Spleen (tissue), 11 donors: ENCODE results near the gene PIGH. TPM values are rescaled to one million over a fixed set of nuclear protein-coding genes. Genes with fewer than 3 reads are reported as not detected.
"Not testable (repeated sequence)": the region's sequence is repeated elsewhere in the genome, so short reads cannot be mapped to it uniquely, and the experiment has no call there.

Experiments
- DNase-seq: peaks from one replicate; pipeline ENCODE4 v3.0.0-alpha.2; 2020
- H3K27ac ChIP-seq, 8 donors: fragments of 200-600 bp; sonication (generic) in 7 of 8; 1 replicate in 4 of 8; 2 replicates in 4 of 8; pipeline versions ENCODE4 v1.5.0 to v1.8.0; 2016 to 2021; ENCODE audit warnings: inconsistent platforms in 4 of 8, mild to moderate bottlenecking in 4 of 8, moderate library complexity in 1 of 8
- H3K27me3 ChIP-seq, 7 donors: fragments of 200-600 bp; sonication (generic) in 6 of 7; replicated peaks in 1 of 7; 1 replicate in 4 of 7; 2 replicates in 3 of 7; pipeline versions ENCODE4 v1.5.0 to v1.8.0; 2016 to 2021; ENCODE audit warnings: inconsistent platforms in 3 of 7, mild to moderate bottlenecking in 1 of 7
- H3K36me3 ChIP-seq, 6 donors: fragments of 200-600 bp; sonication (generic) in 5 of 6; 1 replicate in 4 of 6; 2 replicates in 2 of 6; pipeline versions ENCODE4 v1.5.0 to v1.8.0; 2016 to 2021; ENCODE audit warnings: inconsistent platforms in 2 of 6
- H3K4me1 ChIP-seq, 6 donors: fragments of 200-600 bp; sonication (generic) in 5 of 6; 1 replicate in 3 of 6; 2 replicates in 3 of 6; pipeline versions ENCODE4 v1.5.0 to v1.8.0; 2016 to 2021; ENCODE audit warnings: inconsistent platforms in 3 of 6
- H3K4me3 ChIP-seq, 8 donors: fragments of 200-600 bp; sonication (generic) in 7 of 8; 1 replicate in 4 of 8; 2 replicates in 4 of 8; pipeline versions ENCODE4 v1.5.0 to v1.8.0; 2016 to 2021; ENCODE audit warnings: inconsistent platforms in 4 of 8, mild to moderate bottlenecking in 4 of 8, moderate library complexity in 2 of 8
- H3K9me3 ChIP-seq, 8 donors: fragments of 200-600 bp; sonication (generic) in 7 of 8; 1 replicate in 4 of 8; 2 replicates in 4 of 8; pipeline versions ENCODE4 v1.5.0 to v1.8.0; 2016 to 2021; ENCODE audit warnings: inconsistent platforms in 4 of 8
- CTCF ChIP-seq, 11 experiments: fragments of 200-600 bp in 7 of 11; fragments of 450-650 bp in 4 of 11; sonication (generic) in 4 of 11; IDR thresholded peaks in 8 of 11; conservative IDR thresholded peaks in 3 of 11; 1 replicate in 7 of 11; 2 replicates in 4 of 11; pipeline versions ENCODE4 v1.4.0 to v1.8.0; 2016 to 2021; ENCODE audit warnings: antibody characterized with exemption in 11 of 11, inconsistent platforms in 4 of 11, mild to moderate bottlenecking in 1 of 11
- POLR2A ChIP-seq, 3 donors: fragments of 450-650 bp; IDR thresholded peaks; one replicate each; pipeline ENCODE4 v1.5.1; 2017; ENCODE audit warnings: antibody characterized with exemption in 3 of 3, mild to moderate bottlenecking in 1 of 3
- POLR2AphosphoS5 ChIP-seq, 3 donors: sonication (generic); formaldehyde crosslinking; IDR thresholded peaks; one replicate each; pipeline ENCODE4 v1.5.1; 2017; ENCODE audit warnings: antibody characterized with exemption in 3 of 3
- WGBS, 5 donors: extraction: QIAGEN DNeasy Blood & Tissue Kit in 3 of 5; methylation state at CpG; one replicate each; pipeline versions ENCODE4 v1.1.5 to v1.1.7; 2013 to 2018; 5-methylcytosine and 5-hydroxymethylcytosine counted together
- intact Hi-C: fragments of 100-400 bp; cut with DNase I; formaldehyde crosslinking; loops from one replicate; pipeline ENCODE4 v1.15.0; 2023; ENCODE audit warnings: low total_unique reads
- polyA plus RNA-seq, 3 donors: library from polyadenylated mRNA; stranded (reverse); fragments of 200-250 nt; gene quantifications; one replicate each; pipeline ENCODE4 v1.2.1, GENCODE V29; 2013
- total RNA-seq, 7 donors: library from RNA; depleted of rRNA in 3 of 7; stranded (reverse); fragments of >200 nt in 3 of 7; fragmentation: NEBNext Ultra II Directional in 4 of 7; extraction: Animal tissue kit (Norgen Biotek cat#: 25700) in 4 of 7; gene quantifications; one replicate each; pipeline versions ENCODE4 v1.1.0 to v1.2.1, GENCODE V29; 2016 to 2021
- donor health status: healthy with polysubstance abuse.
- donor health status: DM: no; HTN: no; CAD: no; lungs with moderate emphysema.
- donor health status: DM: no; HTN: no; CAD: no.
- donor health status: Bipolar disorder and iron deficiency.
- donor health status: healthy.
- donor health status: DM: no; HTN: no; CAD: no.
- donor health status: DM: yes; HTN: yes; CAD: no.

The PIGH gene
- total and polyA plus RNA-seq, 10 donors, result 16.3 to 43.1 (median 24.1) TPM

- no peaks in the 10 kb centered on the region for H3K36me3 ChIP-seq
- H3K27ac ChIP-seq, result no peak overlapping the region
- TF ChIP-seq POLR2A (IDR thresholded peaks at IDR 0.05) (no peak), POLR2AphosphoS5 (IDR thresholded peaks at IDR 0.05) (no peak), CTCF (IDR thresholded peaks at IDR 0.05 in 8 of 11, conservative IDR thresholded peaks at IDR 0.05 in 3 of 11) (no peak)
- H3K9me3 ChIP-seq, result no peaks in the 10 kb centered on the region
- no peak overlapping the region for H3K4me3 ChIP-seq
- DNase-seq, result no peak
- H3K27me3 ChIP-seq, result no peaks in the 10 kb centered on the region
- no peaks in the 10 kb centered on the region for H3K4me1 ChIP-seq
- WGBS, 5 donors, result 76 to 89% (median 84%) methylated on average over 10 of the region's 10 CpGs
- intact Hi-C loops, result no loop called here
Measured at GRCh38 chr14:67609642-67610310, 9.7 kb upstream of the PIGH start.

- Histone ChIP-seq H3K4me3 (no peak overlapping the region), H3K27me3 (no peaks in the 10 kb centered on the region), H3K36me3 (no peaks in the 10 kb centered on the region), H3K9me3 (no peaks in the 10 kb centered on the region), H3K4me1 (peaks cover 0 to 10% (median 7%) of the 10 kb centered on the region in 6 donors), H3K27ac (no peak overlapping the region)
- intact Hi-C loops, result no loop called here
- DNase-seq, result no peak
- 89 to 96% (median 94%) methylated on average over 5 of the region's 5 CpGs for WGBS, 5 donors
- TF ChIP-seq POLR2AphosphoS5 (IDR thresholded peaks at IDR 0.05) (no peak), POLR2A (IDR thresholded peaks at IDR 0.05) (no peak), CTCF (IDR thresholded peaks at IDR 0.05 in 8 of 11, conservative IDR thresholded peaks at IDR 0.05 in 3 of 11) (no peak)
Measured at GRCh38 chr14:67607646-67608045, 7.6 kb upstream of the PIGH start.

- Histone ChIP-seq H3K36me3 (no peaks in the 10 kb centered on the region), H3K27me3 (no peaks in the 10 kb centered on the region), H3K4me3 (no peak overlapping the region), H3K4me1 (peaks cover 4 to 41% (median 28%) of the 10 kb centered on the region in 6 donors), H3K27ac (peak overlapping the region in 5 of 8 donors; percentile 7 to 70 (median 52)), H3K9me3 (no peaks in the 10 kb centered on the region)
- DNase-seq, result no peak
- 41 to 55% (median 48%) methylated on average over 5 of the region's 5 CpGs for WGBS, 5 donors
- intact Hi-C loops, result no loop called here
- TF ChIP-seq POLR2A (IDR thresholded peaks at IDR 0.05), result no peak
- no peak for TF ChIP-seq POLR2AphosphoS5 (IDR thresholded peaks at IDR 0.05)
- no peak for TF ChIP-seq CTCF (IDR thresholded peaks at IDR 0.05 in 8 of 11, conservative IDR thresholded peaks at IDR 0.05 in 3 of 11)
Measured at GRCh38 chr14:67602995-67603545, 3.0 kb upstream of the PIGH start.

GRCh38 chr14:67602076-67602475 is 2.0 kb upstream of the PIGH start:
- 75 to 86% (median 78%) methylated on average over 7 of the region's 7 CpGs for WGBS, 5 donors
- H3K4me3 ChIP-seq, result no peak overlapping the region
- H3K36me3 ChIP-seq, result no peaks in the 10 kb centered on the region
- peaks cover 4 to 49% (median 31%) of the 10 kb centered on the region in 6 donors for H3K4me1 ChIP-seq
- peak overlapping the region in 4 of 8 donors; percentile 48 to 70 (median 52) for H3K27ac ChIP-seq
- H3K27me3 ChIP-seq, result no peaks in the 10 kb centered on the region
- TF ChIP-seq CTCF (IDR thresholded peaks at IDR 0.05 in 8 of 11, conservative IDR thresholded peaks at IDR 0.05 in 3 of 11), result no peak
- TF ChIP-seq POLR2AphosphoS5 (IDR thresholded peaks at IDR 0.05), result no peak
- no peak for TF ChIP-seq POLR2A (IDR thresholded peaks at IDR 0.05)
- DNase-seq, result no peak
- no peaks in the 10 kb centered on the region for H3K9me3 ChIP-seq
- intact Hi-C loops, result no loop called here

GRCh38 chr14:67600562-67600974 is 500 bp upstream of the PIGH start:
- H3K4me1 ChIP-seq, result peaks cover 4 to 57% (median 31%) of the 10 kb centered on the region in 6 donors
- intact Hi-C loops, H3K9me3 ChIP-seq, H3K27me3 ChIP-seq, DNase-seq, H3K36me3 ChIP-seq: not testable (repeated sequence)
- H3K4me3 ChIP-seq, result peak overlapping the region; percentile 68 to 95 (median 84)
- WGBS, 5 donors, result 86 to 90% (median 86%) methylated on average over 21 of the region's 21 CpGs
- peak overlapping the region; percentile 66 to 93 (median 88) for H3K27ac ChIP-seq
